Left renal cortex interstitium (tissue), 4 donors: ENCODE measurements around the gene KHDRBS2. TPM values are rescaled to one million over a fixed set of nuclear protein-coding genes. Genes with fewer than 3 reads are reported as not detected.

Source experiments
- DNase-seq, 4 donors: peaks; one replicate each; pipeline ENCODE4 v3.0.0-alpha.2; 2013; ENCODE audit warnings: low read depth in 4 of 4, low spot score in 2 of 4, missing footprints in 1 of 4
- polyA plus RNA-seq, 4 donors: library from polyadenylated mRNA; unstranded; fragments of 120-200 nt; gene quantifications; one replicate each; pipeline ENCODE4 v1.2.1, GENCODE V29; 2013; ENCODE audit not compliant: insufficient read length in 4 of 4

Gene KHDRBS2
- polyA plus RNA-seq, 4 donors: 1.7 to 2.3 (median 2.1) TPM

- no peak for DNase-seq
Observed at GRCh38 chr6:62192593-62192992, 93.4 kb downstream of the KHDRBS2 start.

DNA sequence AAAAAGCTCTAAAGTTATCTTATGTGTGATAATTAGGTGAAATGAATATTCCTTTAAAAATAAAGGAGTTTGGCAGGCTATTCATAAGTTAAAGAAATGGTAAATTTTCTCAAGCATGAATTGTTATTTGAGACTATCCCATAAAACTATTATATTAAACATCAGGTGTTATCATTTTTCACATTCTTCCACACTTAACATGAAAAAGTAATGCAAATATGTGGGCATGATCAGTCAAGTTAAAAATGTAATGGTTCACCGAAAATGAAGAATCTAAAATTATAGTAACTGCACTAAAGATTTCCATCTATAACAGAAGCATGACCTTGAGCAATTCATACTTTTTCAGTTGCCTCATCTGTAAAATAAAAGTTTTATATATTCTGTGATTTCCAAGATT is 110.8 kb downstream of the KHDRBS2 start:
- no peak for DNase-seq

DNA sequence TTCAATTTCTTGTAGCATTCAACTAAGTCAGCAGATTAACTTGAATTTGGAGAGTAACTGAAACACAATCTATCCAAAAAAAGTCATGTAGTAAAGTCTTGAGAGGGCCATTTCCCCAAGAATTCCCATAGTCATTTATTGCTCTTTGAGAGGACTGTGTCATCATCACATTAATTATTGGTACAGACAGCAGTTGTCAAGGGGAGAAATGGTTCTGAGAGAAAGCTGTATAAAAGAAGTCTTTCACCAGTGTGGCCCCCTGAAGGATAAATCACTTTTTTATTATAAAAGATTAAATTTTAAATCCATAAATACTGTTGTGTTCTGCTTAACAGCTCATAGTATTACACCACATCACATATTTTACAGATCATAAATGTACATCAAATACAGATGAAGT is 111.5 kb downstream of the KHDRBS2 start:
- DNase-seq: no peak

DNA sequence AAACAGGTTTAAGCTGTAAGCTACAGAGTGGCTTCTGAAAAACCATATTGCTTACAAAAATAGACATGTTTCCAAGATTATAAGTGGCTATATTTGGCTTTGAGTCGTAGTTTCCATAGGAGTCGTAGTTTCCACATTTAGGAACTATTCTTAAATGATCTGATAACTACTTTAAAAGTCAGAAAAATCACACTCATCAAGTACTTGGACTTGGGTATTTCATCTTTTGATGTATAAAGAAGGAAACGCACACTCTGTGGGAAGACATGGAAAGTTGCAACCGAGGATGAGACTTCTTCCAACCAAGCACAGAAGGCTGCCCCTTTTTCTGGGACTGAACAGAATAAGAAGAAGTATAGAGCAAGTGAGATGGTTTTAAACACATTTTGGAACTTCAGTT is 118.3 kb downstream of the KHDRBS2 start:
- DNase-seq: no peak

GRCh38 chr6:62162858-62163257 is 123.2 kb downstream of the KHDRBS2 start:
- DNase-seq: no peak

GRCh38 chr6:62152796-62153195 is 133.2 kb downstream of the KHDRBS2 start:
- DNase-seq: no peak

DNA sequence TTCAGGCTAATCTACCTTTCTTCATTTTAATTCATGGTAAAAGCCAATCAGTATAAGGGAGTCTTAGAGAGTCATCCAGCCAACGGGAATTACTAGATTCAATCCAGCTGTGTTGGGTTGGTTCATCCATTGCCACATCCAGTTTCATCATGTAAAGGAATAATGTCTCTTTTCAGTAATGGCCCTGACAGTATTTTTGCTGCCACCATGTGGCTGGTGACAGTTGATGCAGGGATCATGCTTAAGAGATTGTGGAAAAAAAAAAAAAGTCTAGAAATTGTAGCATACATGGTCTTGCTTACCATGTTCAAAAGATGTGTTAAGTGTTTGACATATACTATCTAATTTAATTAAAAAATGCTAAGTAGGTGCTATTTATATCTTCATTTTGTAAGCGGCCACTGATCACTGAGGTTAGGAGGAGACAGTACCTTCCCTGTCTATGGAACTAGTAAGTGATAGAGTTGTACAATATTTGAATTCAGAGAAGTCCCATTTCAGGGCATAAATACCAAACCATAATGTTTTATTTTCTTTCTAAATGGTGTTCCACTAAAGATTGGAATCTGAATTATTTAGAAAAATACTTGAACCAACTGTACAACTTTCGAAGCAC is 135.9 kb downstream of the KHDRBS2 start:
- DNase-seq: peak in 1 of 4 donors; percentile 17

- no peak for DNase-seq
Observed at GRCh38 chr6:62146954-62147853, 138.8 kb downstream of the KHDRBS2 start.

- no peak for DNase-seq
Observed at GRCh38 chr6:62129127-62129526, 156.9 kb downstream of the KHDRBS2 start.

DNA sequence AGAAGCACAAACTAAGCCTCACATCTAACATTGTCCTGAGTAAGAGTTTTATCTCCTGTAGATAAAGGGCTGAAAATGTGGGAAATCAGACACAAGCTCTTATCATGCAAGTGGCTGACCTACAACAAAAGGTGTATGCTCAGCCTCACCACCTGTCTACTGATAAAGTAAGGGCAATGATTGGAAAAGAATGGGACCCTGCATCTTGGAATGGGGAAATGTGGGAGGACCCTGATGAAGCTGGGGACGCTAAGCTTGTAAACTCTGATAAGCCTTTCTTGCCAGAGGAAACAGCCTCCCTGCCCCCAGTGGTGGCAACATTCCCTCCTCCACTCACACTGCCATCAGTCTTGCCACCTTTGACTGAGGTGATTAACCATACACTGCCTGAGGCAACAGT is 166.6 kb downstream of the KHDRBS2 start:
- no peak for DNase-seq

DNA sequence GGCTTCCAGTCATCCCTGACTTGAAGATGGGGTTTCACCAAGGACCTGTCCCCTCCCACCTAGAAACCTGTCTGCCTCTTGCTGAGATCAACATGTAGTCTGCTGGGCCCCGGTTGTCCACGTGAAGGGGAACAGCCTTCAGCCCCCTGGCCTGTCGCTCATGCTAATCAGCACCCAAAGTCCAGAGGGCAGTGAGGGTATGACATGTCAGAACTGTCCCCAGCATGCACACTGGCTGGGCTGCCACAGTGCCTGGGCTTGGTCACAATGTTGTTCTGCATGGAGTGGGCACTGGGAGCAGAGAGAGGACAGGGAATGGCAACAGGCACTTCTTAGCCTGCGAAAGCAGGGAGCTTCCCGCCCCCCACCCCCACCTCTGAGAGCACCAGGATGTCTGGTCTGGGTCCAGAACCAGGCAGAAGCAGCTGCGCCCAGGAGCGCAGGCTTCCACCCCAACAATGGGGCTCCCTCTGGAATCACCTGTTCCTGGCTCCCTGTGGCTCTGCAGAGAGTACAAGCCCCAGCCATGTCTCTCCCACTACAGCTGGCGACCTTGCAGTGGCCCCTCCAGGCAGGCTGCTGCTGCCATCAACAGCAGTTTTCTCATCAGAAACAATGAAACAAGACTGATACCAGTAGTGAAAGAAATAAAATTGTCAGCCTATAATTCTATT is 182.7 kb downstream of the KHDRBS2 start:
- DNase-seq: no peak

GRCh38 chr6:62102387-62102786 is 183.6 kb downstream of the KHDRBS2 start:
- no peak for DNase-seq

DNA sequence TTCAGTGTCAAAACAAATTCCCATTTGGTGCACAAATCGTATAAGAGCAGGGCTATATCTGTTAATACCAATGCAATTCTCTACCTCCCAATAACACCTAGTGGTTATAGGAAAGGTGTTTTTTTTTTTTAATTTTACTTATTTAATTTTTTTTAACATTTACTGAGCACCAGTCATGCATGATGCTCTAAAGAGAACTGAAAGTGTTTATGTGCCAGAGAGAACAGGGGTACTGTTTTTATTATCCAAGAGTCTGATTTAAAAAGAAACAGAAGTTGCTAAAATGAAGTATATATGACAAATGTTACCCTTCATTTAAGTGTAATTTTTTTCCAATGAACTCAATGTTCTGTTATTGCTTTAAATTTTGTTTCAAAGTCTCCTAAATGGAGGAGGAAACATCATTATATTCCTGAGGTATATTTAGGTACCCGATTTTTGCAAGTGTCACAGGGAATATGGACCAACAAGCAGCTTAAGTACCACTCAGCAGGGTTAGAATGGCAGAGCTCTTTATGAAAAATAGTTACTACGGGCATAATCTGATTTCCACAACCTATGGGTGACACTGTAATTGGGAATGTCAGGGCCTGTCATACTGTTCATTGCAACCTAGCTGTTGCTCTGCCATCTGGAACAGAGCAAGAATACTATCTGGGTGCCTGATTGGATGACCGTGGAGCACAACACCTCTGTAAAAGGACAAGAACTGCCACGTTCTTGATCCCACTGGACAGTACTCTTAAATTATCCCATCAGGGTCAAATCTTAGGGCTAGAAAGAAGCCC is 195.4 kb downstream of the KHDRBS2 start:
- DNase-seq: no peak

DNA sequence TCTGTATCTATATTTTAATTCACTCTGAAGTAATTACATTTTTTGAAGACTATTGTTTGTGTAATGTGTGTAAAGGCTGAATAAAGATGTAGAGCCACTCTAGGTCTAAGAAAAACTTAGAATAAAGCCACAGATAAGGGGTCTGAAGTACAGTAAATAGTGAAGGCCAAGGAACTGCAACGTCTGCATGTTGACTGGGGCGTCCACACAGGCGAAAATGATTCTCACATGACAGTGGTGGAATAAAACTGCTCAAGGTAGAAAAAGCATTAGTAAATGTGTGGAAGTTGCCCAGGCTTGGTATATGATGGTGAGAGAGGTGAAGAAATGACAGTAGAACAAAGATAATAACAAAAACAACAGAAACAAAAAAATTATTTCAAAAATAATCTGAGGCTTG is 196.2 kb downstream of the KHDRBS2 start:
- DNase-seq: no peak

DNA sequence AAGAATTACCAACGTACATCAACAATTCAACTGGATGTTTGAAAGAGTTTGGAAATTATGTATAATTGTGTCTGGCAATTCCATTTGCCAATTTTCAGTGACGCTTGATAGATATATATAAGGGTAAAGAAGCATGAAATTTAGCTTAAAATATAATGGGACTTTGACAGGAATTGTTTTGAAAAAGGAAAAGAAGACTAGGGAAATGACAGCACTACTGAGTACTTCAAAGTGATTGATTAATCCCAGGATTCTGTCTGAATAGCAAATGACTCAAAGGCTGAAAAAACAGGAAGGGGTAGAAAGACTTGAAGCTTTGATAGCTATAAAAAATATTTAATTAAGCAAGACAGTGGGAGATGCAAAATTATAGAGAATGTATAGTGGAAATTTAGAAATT is 200.0 kb downstream of the KHDRBS2 start:
- no peak for DNase-seq

DNA sequence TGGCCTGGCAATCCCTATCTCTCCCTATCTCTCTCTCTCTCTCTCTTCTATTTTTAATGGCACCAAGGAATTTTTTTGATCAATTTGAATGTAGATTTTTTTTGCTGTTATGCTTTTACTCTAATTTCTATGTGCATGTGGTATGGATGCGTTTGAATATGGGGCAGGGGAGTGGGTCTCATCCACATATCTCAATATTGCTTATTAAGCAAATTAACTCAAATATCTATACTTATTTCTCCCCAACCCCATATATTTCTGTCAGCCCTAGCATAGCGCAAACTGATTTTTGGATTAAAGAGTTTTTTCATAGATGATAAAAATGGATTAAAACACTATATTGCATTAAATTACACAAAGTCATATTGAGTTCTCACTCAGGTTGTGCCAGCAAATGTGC is 210.2 kb downstream of the KHDRBS2 start:
- no peak for DNase-seq

DNA sequence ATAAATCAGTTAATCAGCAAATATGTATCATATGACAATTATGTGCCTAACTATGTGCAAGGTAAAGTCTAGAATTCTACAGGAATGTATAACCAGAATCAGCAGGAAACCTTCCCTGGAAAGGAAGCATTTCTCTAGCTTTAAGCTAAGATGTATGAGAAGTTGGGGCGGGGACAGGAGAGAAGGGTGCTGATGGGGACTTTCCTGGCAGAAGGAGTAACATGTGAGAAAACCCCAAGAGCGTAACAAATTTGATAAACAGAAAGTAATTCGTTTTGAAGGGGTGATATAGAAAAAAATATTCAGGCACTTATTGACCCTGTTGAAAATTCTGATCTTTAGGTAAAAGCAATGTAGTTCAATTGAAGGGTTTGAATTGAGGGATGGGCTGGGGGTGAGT is 226.1 kb downstream of the KHDRBS2 start:
- no peak for DNase-seq

DNA sequence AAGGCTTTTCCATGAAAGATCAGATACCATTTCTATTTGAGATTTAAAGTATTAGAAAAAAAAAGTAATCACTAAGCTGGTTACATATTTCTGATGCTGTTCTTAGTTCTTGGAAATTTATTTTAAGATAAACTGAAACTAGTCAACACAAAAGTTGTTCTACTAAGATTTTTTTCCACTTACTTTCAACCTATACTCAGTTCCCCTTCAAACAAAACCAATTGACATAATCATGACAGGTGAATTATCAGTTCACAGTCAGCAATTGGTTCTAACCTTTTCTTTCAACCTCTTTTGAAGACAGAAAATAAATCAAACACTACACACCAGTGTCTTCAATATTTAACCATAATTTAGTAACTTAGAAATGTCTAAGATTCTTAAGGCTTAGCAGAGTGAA is 228.7 kb downstream of the KHDRBS2 start:
- no peak for DNase-seq

- DNase-seq: no peak
Observed at GRCh38 chr6:62045502-62045901, 240.5 kb downstream of the KHDRBS2 start.

DNA sequence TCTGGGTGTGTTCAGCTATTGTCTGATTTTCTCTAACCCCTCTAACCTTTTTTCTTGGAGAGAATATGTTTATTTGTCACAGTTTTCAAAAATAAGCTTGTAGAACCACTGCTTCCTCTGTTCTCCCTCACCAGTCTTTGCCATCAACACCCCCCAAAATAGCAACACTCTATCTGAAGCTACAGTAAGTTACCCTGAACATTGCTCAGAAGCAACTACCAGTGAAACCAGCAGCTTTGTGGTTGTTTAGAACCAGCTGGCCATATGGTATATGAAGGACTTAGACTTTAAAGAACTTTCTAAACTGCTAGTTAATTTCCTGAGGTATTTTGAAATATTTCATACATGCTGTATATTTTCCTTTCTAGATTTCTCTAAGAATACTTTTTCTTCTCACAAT is 242.9 kb downstream of the KHDRBS2 start:
- DNase-seq: no peak

GRCh38 chr6:62042429-62042828 is 243.6 kb downstream of the KHDRBS2 start:
- DNase-seq: no peak
